Cardiac septum (tissue), 1 donor: ENCODE data around the gene RGS5. TPM values are rescaled to one million over a fixed set of nuclear protein-coding genes. Genes with fewer than 3 reads are reported as not detected.

Source experiments
- DNase-seq: peaks from one replicate; pipeline ENCODE4 v3.0.0-alpha.2; 2020; ENCODE audit warnings: low spot score
- intact Hi-C: fragments of 100-400 bp; cut with DNase I; formaldehyde crosslinking; loops from one replicate; pipeline ENCODE4 v1.14.0; 2022
- total RNA-seq: library from RNA; stranded (reverse); fragmentation: NEBNext Ultra II Directional; extraction: Animal tissue kit (Norgen Biotek cat#: 25700); gene quantifications from one replicate; pipeline ENCODE4 v1.2.1, GENCODE V29; 2021
- donor health status: DM: no; HTN: no; CAD: no.

Gene RGS5
- total RNA-seq, 1 donor from 2014 or later = 223 TPM

DNA sequence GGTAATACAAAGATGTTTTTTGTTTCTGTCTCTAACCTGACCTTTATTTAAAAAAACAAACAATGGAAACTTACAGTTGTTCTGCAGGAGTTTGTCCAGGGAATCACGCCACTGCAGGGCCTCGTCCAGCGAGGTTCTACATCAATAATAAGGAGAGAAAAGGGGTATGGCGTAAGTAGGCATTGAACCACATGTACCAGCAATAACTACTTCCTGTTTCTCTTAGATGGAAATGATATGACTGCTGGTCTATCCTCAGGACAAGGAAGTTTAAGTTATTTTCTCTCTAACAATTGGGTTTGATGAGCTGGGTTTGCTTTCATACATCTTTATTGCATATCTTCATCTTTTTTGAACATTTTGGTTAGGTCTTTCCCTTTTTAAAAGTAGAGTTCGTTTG lies 40.9 kb downstream of the RGS5 start:
- DNase-seq = no peak
- intact Hi-C loops = no loop called here

- no peak for DNase-seq
- intact Hi-C loops = no loop called here
Observed at GRCh38 chr1:163161337-163161736, 41.4 kb downstream of the RGS5 start.

GRCh38 chr1:163155606-163156005 lies 47.1 kb downstream of the RGS5 start:
- DNase-seq = no peak
- intact Hi-C loops = no loop called here

GRCh38 chr1:163148911-163149310 lies 53.8 kb downstream of the RGS5 start:
- intact Hi-C loops = no loop called here
- DNase-seq = no peak

DNA sequence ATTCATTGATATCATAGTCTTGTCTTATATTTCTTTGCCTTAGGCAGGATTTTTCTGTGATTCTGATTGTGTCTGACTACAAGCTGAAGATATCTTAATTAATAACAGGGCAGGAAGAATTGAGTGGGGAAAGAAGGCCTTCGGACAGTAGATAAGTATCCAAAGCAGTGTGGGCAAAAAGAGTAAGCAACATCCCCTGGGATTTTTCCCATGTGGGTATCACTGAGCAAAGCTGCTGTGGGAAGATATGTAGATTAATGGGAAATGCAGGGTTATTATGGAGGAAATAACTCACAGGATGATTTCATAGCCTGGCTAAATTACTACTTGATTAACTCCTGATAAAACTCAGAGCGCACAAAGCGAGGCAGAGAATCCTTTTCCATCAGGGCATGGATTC lies 55.7 kb downstream of the RGS5 start:
- intact Hi-C loops = no loop called here
- DNase-seq = no peak

DNA sequence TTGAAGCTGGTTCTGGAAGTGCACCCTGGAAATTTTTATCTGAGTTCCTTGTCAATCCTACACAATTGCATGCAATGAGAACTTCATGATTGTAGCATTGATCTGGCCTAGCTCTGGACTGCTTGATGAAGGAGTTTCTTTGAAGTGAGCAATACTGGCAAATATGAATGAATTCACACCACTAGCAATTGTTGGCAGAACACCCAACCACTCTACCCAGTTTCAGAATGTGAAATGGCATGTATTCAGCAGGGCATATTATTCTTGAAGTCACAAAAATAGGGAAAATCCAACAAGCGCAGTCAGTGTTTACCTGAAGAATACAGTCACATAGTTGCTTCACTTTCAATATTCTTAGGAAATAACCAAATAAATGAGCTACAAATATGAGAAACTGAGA lies 57.3 kb downstream of the RGS5 start:
- intact Hi-C loops = no loop called here
- DNase-seq = no peak

GRCh38 chr1:163144418-163144817 lies 58.3 kb downstream of the RGS5 start:
- no peak for DNase-seq
- intact Hi-C loops = no loop called here

GRCh38 chr1:163142152-163142551 lies 60.6 kb downstream of the RGS5 start:
- intact Hi-C loops = no loop called here
- DNase-seq = no peak

DNA sequence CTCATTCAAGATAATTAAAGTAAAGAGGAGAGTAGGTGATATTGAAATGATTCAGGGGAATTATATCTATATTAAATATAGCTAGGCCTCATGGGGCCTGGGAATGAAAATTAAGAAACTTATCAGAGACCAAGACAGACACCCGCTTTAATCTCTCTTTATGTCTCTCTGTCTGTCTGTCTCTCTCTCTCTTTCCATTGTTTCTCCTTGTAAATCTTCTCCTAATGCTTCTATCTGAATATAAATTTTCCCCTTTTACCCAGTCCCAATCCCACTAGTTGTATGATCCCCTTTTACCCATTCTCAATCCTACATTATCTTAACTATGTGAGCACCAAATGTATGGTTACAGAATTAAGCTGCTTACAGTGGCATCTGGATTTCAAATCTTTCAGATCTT lies 61.2 kb downstream of the RGS5 start:
- intact Hi-C loops = no loop called here
- no peak for DNase-seq

GRCh38 chr1:163137556-163138265 lies 65.0 kb downstream of the RGS5 start:
- no peak for DNase-seq
- intact Hi-C loops = no loop called here

DNA sequence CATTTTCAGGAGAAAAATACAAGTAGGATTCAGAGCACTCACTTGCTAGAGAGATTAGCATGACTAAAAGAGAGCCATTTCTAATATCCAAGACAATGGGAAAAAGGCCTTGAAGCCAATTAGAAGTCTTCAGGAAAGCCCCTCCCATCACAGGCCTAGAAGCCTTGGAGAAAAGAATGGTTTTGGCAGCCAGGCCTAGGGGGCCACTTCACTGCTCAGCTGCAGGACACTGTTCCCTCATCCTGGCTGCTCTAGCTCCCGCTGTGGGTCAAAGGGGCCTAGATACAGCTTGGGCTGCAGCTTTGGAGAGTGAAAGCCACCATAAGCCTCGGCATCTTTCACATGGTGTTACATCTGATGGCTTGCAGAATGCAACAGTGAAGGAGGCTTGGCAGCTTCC lies 70.7 kb downstream of the RGS5 start:
- intact Hi-C loops = no loop called here
- DNase-seq = no peak

GRCh38 chr1:163130225-163130856 lies 72.4 kb downstream of the RGS5 start:
- intact Hi-C loops = no loop called here
- no peak for DNase-seq

DNA sequence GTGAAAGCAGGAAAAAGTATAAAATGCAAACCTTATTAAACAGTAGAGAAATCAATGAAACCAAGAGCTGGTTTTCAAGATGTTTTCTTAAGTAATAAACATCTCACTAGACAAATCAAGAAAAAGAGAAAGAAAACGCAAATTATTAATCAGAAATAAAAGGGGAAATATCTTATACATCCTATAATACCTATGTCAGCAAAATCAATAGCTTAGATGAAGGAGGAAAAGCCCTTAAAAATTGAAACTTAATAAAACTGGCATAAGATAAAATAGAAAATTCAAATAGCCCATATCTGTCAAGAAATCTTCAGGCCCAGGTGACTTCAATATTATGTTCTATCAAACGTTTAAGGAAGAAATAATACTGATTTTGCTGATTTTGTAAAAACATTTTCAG lies 74.4 kb downstream of the RGS5 start:
- no peak for DNase-seq
- intact Hi-C loops = no loop called here

DNA sequence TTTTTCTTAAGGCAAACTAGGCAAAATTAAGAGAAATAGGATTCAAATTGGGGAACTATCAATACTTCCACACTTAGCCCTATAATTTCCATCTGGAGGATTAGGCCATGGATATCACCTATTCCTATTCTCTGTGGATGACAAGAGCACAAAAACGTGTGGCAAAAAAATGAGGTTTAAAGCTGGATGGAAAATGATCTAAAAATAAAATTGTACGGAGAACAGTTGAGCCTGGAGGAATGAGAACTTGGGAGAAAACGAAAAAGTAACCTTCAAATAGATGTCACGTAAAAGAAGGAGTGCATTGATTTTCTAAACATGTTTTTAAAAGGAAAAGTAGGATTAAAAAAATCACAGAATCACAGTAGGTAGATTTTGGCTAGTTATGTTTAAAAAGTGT lies 77.9 kb downstream of the RGS5 start:
- DNase-seq = no peak
- intact Hi-C loops = no loop called here

GRCh38 chr1:163120372-163120771 lies 82.3 kb downstream of the RGS5 start:
- intact Hi-C loops = no loop called here
- DNase-seq = no peak

DNA sequence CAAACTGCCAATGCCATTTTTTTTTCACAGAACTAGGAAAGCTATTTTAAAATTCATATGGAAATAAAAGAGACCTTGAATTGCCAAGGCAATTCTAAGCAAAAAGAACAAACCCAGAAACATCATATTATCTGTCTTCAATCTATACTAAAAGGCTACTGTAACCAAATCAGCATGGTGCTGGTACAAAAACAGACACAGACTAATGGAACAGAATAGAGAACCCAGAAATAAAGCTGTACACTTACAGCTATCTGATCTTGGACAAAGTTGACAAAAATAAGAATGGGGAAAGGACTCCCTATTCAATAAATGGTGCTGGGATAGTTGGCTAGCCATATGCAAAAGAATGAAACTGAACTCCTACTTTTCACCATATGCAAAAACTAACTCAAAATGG lies 83.0 kb downstream of the RGS5 start:
- intact Hi-C loops = no loop called here

GRCh38 chr1:163115887-163116286 lies 86.8 kb downstream of the RGS5 start:
- DNase-seq = no peak
- intact Hi-C loops = no loop called here

More for the DNA sequence above, 83.0 kb downstream of the RGS5 start:
- DNase-seq = no peak

DNA sequence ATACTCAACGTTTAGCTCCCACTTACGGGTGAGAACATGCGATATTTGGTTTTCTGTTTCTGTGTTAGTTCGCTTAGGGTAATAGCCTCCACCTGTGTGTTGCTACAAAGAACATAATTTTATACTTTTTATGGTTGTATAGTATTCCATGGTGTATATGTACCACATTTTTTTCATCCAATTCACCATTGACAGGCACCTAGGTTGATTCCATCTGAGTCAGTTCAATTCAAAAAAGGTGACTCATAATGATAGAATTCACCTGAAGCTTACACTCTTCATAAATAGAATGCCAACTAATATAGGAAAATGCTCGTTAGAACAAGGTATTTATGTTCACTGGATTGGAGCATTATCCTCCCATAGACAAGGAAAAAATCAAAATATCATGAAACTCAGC lies 95.1 kb downstream of the RGS5 start:
- intact Hi-C loops = no loop called here
- no peak for DNase-seq

- no peak for DNase-seq
- intact Hi-C loops = no loop called here
Observed at GRCh38 chr1:163106364-163106987, 96.2 kb downstream of the RGS5 start.

GRCh38 chr1:163104385-163105099 lies 98.2 kb downstream of the RGS5 start:
- DNase-seq = no peak
- intact Hi-C loops = no loop called here

- DNase-seq = no peak
- intact Hi-C loops = no loop called here
Observed at GRCh38 chr1:163102590-163102989, 100.1 kb downstream of the RGS5 start.
